ENCODE data around the gene GAGE12C.
"Not testable (repeated sequence)": the region's sequence is repeated elsewhere in the genome, so short reads cannot be mapped to it uniquely, and the experiment has no call there.

Gene GAGE12C

GRCh38 chrX:49531877-49532276 is at the start of gene GAGE12C:
Gene GAGE12C, plus strand, starts transcription at chrX:49532177. Its CDS starts 1,155 bp downstream, at chrX:49533332.
- not testable (repeated sequence) for DNase-seq

GRCh38 chrX:49541433-49541832 is 9.5 kb downstream of the GAGE12C start, which contains the start of gene GAGE12D:
Gene GAGE12D, plus strand, starts transcription at chrX:49541733. Its CDS starts 1,155 bp downstream, at chrX:49542888.
- not testable (repeated sequence) for DNase-seq

- not testable (repeated sequence) for DNase-seq
Observed at GRCh38 chrX:49550989-49551388, 19.0 kb downstream of the GAGE12C start, which contains the start of gene GAGE12E. Gene GAGE12E, plus strand, starts transcription at chrX:49551289. Its CDS starts 1,155 bp downstream, at chrX:49552444.

GRCh38 chrX:49560542-49560941 is 28.6 kb downstream of the GAGE12C start, which contains the start of gene GAGE12F:
Gene GAGE12F, plus strand, starts transcription at chrX:49560842. Its CDS starts 1,155 bp downstream, at chrX:49561997.
- DNase-seq, result not testable (repeated sequence)

- DNase-seq, result not testable (repeated sequence)
Observed at GRCh38 chrX:49568728-49569127, 36.8 kb downstream of the GAGE12C start.

GRCh38 chrX:49569152-49569551 is 37.2 kb downstream of the GAGE12C start:
- not testable (repeated sequence) for DNase-seq

- DNase-seq, result not testable (repeated sequence)
Observed at GRCh38 chrX:49570100-49570499, 38.1 kb downstream of the GAGE12C start, which contains the start of gene GAGE12G. Gene GAGE12G, plus strand, starts transcription at chrX:49570400. Its CDS starts 1,155 bp downstream, at chrX:49571555.

GRCh38 chrX:49579649-49580048 is 47.7 kb downstream of the GAGE12C start, which contains the start of gene GAGE12H:
Gene GAGE12H, plus strand, starts transcription at chrX:49579949. Its CDS starts 1,155 bp downstream, at chrX:49581104.
- DNase-seq, result not testable (repeated sequence)

All from SHP77 treated with DMSO at 0.1 percent for 48 hours (cell line).